ENCODE measurements around the gene NLGN1.

DNA sequence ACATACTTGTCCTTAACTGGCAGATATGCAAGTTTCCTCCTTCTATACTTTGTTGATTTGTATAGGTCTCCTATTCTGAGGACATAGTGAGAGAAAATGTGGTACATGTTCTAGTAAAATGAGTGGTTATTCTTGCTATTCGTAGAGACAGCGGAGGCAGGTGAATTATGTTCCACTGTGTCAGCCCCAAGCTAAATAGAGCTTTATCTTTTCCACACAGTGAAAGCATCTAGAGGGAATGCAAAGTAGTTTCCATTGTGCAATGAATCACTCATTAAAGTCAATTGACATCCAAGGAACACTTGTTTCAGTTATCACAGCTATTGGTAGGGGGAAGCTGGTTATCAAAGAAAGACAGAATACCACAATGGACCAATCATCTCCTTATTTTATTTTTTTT lies 262.4 kb downstream of the NLGN1 start:
- TF ChIP-seq, protein P1, sequence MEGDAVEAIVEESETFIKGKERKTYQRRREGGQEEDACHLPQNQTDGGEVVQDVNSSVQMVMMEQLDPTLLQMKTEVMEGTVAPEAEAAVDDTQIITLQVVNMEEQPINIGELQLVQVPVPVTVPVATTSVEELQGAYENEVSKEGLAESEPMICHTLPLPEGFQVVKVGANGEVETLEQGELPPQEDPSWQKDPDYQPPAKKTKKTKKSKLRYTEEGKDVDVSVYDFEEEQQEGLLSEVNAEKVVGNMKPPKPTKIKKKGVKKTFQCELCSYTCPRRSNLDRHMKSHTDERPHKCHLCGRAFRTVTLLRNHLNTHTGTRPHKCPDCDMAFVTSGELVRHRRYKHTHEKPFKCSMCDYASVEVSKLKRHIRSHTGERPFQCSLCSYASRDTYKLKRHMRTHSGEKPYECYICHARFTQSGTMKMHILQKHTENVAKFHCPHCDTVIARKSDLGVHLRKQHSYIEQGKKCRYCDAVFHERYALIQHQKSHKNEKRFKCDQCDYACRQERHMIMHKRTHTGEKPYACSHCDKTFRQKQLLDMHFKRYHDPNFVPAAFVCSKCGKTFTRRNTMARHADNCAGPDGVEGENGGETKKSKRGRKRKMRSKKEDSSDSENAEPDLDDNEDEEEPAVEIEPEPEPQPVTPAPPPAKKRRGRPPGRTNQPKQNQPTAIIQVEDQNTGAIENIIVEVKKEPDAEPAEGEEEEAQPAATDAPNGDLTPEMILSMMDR (IDR thresholded peaks at IDR 0.05): no peak
- TF ChIP-seq POLR2A (IDR thresholded peaks at IDR 0.05): no peak
